Adrenal gland (tissue), 5 donors: ENCODE data around the gene EXD3.

Experiments used
- POLR2A ChIP-seq, 2 donors: fragments of 450-650 bp; IDR thresholded peaks; one replicate each; pipeline ENCODE4 v1.6.1; 2017; ENCODE audit warnings: antibody characterized with exemption in 2 of 2, mild to moderate bottlenecking in 2 of 2, moderate library complexity in 1 of 2
- TF ChIP-seq, protein P1 (sequence below), 6 experiments: fragments of 450-650 bp in 4 of 6; fragments of 200-600 bp in 2 of 6; sonication (generic) in 1 of 6; IDR thresholded peaks; 1 replicate in 5 of 6; 2 replicates in 1 of 6; pipeline versions ENCODE4 v1.5.1 to v1.8.0; 2016 to 2021; ENCODE audit warnings: antibody characterized with exemption in 6 of 6, mild to moderate bottlenecking in 2 of 6, moderate library complexity in 1 of 6
- donor health status: DM: no; HTN: no; CAD: no.

DNA sequence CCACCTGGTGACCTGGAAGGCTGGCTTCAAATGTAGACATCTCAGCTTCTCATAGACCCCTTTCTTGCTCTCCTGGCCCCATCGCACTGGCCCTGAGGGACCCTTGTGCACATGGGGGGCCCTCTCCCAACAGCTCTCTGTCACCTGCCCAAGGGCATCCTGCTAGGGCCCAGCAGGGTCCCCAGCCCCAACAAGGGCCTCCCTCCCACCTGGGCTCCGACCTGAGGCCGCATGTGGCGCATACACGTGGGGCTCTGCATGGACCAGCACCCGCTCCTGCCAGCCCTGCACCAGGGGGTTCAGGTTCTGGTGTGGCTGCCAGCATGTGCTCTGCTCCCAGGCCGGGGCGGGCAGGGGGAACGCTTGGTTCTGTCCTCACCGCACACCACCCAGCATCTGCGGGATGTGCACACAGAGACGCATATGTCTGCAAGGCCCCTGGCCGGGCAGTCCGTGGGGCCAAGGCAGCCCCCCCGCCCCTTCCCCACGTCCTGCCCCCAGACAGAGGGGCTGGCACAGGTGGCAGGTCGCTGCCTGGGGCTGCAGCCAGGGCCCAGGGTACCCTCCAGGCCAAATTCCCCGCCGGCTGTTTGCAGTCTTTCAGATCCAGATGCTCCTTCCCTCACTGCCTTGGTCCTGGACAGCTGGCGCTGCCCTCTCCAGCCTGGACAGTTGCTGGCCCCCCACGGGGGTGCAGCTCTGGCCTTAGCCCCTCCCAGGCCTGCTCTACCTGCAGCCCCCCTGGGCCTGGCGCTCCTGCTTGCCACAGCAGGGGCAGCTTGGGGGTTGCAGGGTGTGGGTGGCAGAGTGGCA lies 103.0 kb downstream of the EXD3 start:
- TF ChIP-seq, protein P1, sequence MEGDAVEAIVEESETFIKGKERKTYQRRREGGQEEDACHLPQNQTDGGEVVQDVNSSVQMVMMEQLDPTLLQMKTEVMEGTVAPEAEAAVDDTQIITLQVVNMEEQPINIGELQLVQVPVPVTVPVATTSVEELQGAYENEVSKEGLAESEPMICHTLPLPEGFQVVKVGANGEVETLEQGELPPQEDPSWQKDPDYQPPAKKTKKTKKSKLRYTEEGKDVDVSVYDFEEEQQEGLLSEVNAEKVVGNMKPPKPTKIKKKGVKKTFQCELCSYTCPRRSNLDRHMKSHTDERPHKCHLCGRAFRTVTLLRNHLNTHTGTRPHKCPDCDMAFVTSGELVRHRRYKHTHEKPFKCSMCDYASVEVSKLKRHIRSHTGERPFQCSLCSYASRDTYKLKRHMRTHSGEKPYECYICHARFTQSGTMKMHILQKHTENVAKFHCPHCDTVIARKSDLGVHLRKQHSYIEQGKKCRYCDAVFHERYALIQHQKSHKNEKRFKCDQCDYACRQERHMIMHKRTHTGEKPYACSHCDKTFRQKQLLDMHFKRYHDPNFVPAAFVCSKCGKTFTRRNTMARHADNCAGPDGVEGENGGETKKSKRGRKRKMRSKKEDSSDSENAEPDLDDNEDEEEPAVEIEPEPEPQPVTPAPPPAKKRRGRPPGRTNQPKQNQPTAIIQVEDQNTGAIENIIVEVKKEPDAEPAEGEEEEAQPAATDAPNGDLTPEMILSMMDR (IDR thresholded peaks at IDR 0.05) = no peak
- no peak for TF ChIP-seq POLR2A (IDR thresholded peaks at IDR 0.05)
